Mesenteric fat pad (tissue), 1 donor: Measurements from ENCODE around the gene CNPY1. TPM values are rescaled to one million over a fixed set of nuclear protein-coding genes. Genes with fewer than 3 reads are reported as not detected.

Source experiments
- DNase-seq: peaks from one replicate; pipeline ENCODE4 v3.0.0-alpha.2; 2020; ENCODE audit warnings: low spot score
- total RNA-seq: library from RNA; stranded (reverse); fragmentation: NEBNext Ultra II Directional; extraction: Animal tissue kit (Norgen Biotek cat#: 25700); gene quantifications from one replicate; pipeline ENCODE4 v1.2.1, GENCODE V29; 2021
- donor health status: DM: yes; HTN: yes; CAD: no.

CNPY1 gene
- total RNA-seq, 1 donor from 2014 or later, result not detected

- DNase-seq, result no peak
These were observed 14.0 kb upstream of the CNPY1 start for GRCh38 chr7:155560196-155560885.

GRCh38 chr7:155559519-155560108 is 13.3 kb upstream of the CNPY1 start:
- no peak for DNase-seq

- DNase-seq, result no peak
These were observed 12.6 kb upstream of the CNPY1 start for GRCh38 chr7:155558961-155559360.

- DNase-seq, result no peak
These were observed 12.0 kb upstream of the CNPY1 start for GRCh38 chr7:155558351-155558750.

- no peak for DNase-seq
These were observed 11.4 kb upstream of the CNPY1 start for GRCh38 chr7:155557778-155558177.

- no peak for DNase-seq
These were observed 10.4 kb upstream of the CNPY1 start for GRCh38 chr7:155556763-155557162.

- DNase-seq, result no peak
These were observed 8.8 kb upstream of the CNPY1 start for GRCh38 chr7:155555116-155555695.

GRCh38 chr7:155553871-155554270 is 7.5 kb upstream of the CNPY1 start:
- DNase-seq, result no peak

- no peak for DNase-seq
These were observed 5.6 kb upstream of the CNPY1 start for GRCh38 chr7:155551785-155552611.

GRCh38 chr7:155550916-155551315 is 4.6 kb upstream of the CNPY1 start:
- no peak for DNase-seq

GRCh38 chr7:155549226-155549625 is 2.9 kb upstream of the CNPY1 start:
- DNase-seq, result no peak

GRCh38 chr7:155547161-155547791 is 917 bp upstream of the CNPY1 start:
- DNase-seq, result no peak

GRCh38 chr7:155545348-155545747 is 1.0 kb downstream of the CNPY1 start:
- DNase-seq, result no peak

- no peak for DNase-seq
These were observed 1.9 kb downstream of the CNPY1 start for GRCh38 chr7:155544485-155544884.

- no peak for DNase-seq
These were observed 2.4 kb downstream of the CNPY1 start for GRCh38 chr7:155543926-155544325.

GRCh38 chr7:155543011-155543876 is 3.1 kb downstream of the CNPY1 start:
- DNase-seq, result no peak

- no peak for DNase-seq
These were observed 4.2 kb downstream of the CNPY1 start for GRCh38 chr7:155541986-155542675.

GRCh38 chr7:155540553-155540952 is 5.8 kb downstream of the CNPY1 start:
- DNase-seq, result no peak

GRCh38 chr7:155538293-155538692 is 8.1 kb downstream of the CNPY1 start:
- no peak for DNase-seq

- DNase-seq, result no peak
These were observed 9.9 kb downstream of the CNPY1 start for GRCh38 chr7:155536451-155536850.
